Trophoblast cell (in vitro differentiated cells and primary cell): ENCODE data around the gene KIF5A.
"Not testable (repeated sequence)": the region's sequence is repeated elsewhere in the genome, so short reads cannot be mapped to it uniquely, and the experiment has no call there.

Experiments used
- DNase-seq, 2 donors: peaks; one replicate each; pipeline ENCODE4 v3.0.0-alpha.2; 2016
- H2AFZ ChIP-seq: 2 replicates; pipeline ENCODE4 v1.6.1; 2013; ENCODE audit warnings: low read length, moderate library complexity, mild to moderate bottlenecking; ENCODE audit not compliant: insufficient read depth, poor library complexity
- H2AK5ac ChIP-seq: 2 replicates; pipeline ENCODE4 v1.6.1; 2013; ENCODE audit warnings: mild to moderate bottlenecking, low read length
- H2BK120ac ChIP-seq: 2 replicates; pipeline ENCODE4 v1.6.1; 2013; ENCODE audit warnings: low read length, mild to moderate bottlenecking, moderate library complexity; ENCODE audit not compliant: insufficient read depth, poor library complexity
- H2BK12ac ChIP-seq: 2 replicates; pipeline ENCODE4 v1.6.1; 2013; ENCODE audit warnings: mild to moderate bottlenecking, low read length, moderate library complexity
- H2BK5ac ChIP-seq: 2 replicates; pipeline ENCODE4 v1.6.1; 2013; ENCODE audit warnings: low read length, low read depth, moderate library complexity, mild to moderate bottlenecking; ENCODE audit not compliant: poor library complexity
- H3K14ac ChIP-seq: 2 replicates; pipeline ENCODE4 v1.6.1; 2013; ENCODE audit warnings: mild to moderate bottlenecking, low read length
- H3K18ac ChIP-seq: 2 replicates; pipeline ENCODE4 v1.6.1; 2013; ENCODE audit warnings: mild to moderate bottlenecking, low read length
- H3K23ac ChIP-seq: 2 replicates; pipeline ENCODE4 v1.6.1; 2013; ENCODE audit warnings: low read length
- H3K27ac ChIP-seq: 2 replicates; pipeline ENCODE4 v1.5.1; 2013; ENCODE audit warnings: low read depth, mild to moderate bottlenecking, inconsistent platforms, low read length, moderate library complexity
- H3K27me3 ChIP-seq: 2 replicates; pipeline ENCODE4 v1.6.1; 2013; ENCODE audit warnings: inconsistent platforms, mild to moderate bottlenecking, low read length, moderate library complexity; ENCODE audit not compliant: insufficient read depth
- H3K36me3 ChIP-seq, 2 experiments: 1 replicate in 1 of 2; 2 replicates in 1 of 2; pipeline ENCODE4 v1.6.1; 2013; ENCODE audit warnings: low read length in 2 of 2, mild to moderate bottlenecking in 2 of 2, moderate library complexity in 1 of 2; ENCODE audit not compliant: insufficient read depth in 2 of 2, control insufficient read depth in 1 of 2
- H3K4ac ChIP-seq: 2 replicates; pipeline ENCODE4 v1.6.1; 2013; ENCODE audit warnings: low read depth, mild to moderate bottlenecking, low read length, moderate library complexity
- H3K4me1 ChIP-seq, 2 experiments: 1 replicate in 1 of 2; 2 replicates in 1 of 2; pipeline ENCODE4 v1.6.1; 2013; ENCODE audit warnings: low read length in 2 of 2, mild to moderate bottlenecking in 2 of 2, moderate library complexity in 1 of 2; ENCODE audit not compliant: insufficient read depth in 2 of 2, control insufficient read depth in 1 of 2
- H3K4me2 ChIP-seq: 2 replicates; pipeline ENCODE4 v1.6.1; 2013; ENCODE audit warnings: inconsistent platforms, mild to moderate bottlenecking, low read length, moderate library complexity
- H3K4me3 ChIP-seq: 2 replicates; pipeline ENCODE4 v1.5.1; 2013; ENCODE audit warnings: mild to moderate bottlenecking, low read depth, low read length, inconsistent platforms
- H3K79me1 ChIP-seq: one replicate; pipeline ENCODE4 v1.6.1; 2013; ENCODE audit warnings: low read length
- H3K79me2 ChIP-seq: 2 replicates; pipeline ENCODE4 v1.6.1; 2013; ENCODE audit warnings: low read length, mild to moderate bottlenecking; ENCODE audit not compliant: control insufficient read depth, insufficient read depth, poor library complexity
- H3K9ac ChIP-seq: 2 replicates; pipeline ENCODE4 v1.6.1; 2013; ENCODE audit warnings: mild to moderate bottlenecking, low read length
- H3K9me3 ChIP-seq: 2 replicates; pipeline ENCODE4 v1.6.1; 2013; ENCODE audit warnings: low read depth, mild to moderate bottlenecking, control low read depth, inconsistent platforms, low read length; ENCODE audit not compliant: insufficient read depth
- H4K12ac ChIP-seq: 2 replicates; pipeline ENCODE4 v1.6.1; 2013; ENCODE audit warnings: low read depth, mild to moderate bottlenecking, low read length, moderate library complexity
- H4K8ac ChIP-seq: 2 replicates; pipeline ENCODE4 v1.6.1; 2013; ENCODE audit warnings: low read depth, mild to moderate bottlenecking, low read length, moderate library complexity
- H4K91ac ChIP-seq: one replicate; pipeline ENCODE4 v1.6.1; 2013; ENCODE audit warnings: low read depth, mild to moderate bottlenecking, low read length, moderate library complexity
- WGBS: extraction: QIAGEN DNeasy Blood & Tissue Kit; methylation state at CpG from one replicate; pipeline ENCODE4 v1.1.7; 2013; ENCODE audit warnings: missing lambda C conversion rate; ENCODE audit not compliant: insufficient read length, insufficient coverage; ENCODE audit errors: extremely low coverage; 5-methylcytosine and 5-hydroxymethylcytosine counted together

Gene KIF5A

GRCh38 chr12:57507796-57508195 lies 42.0 kb upstream of the KIF5A start:
- H2BK120ac ChIP-seq, H3K27ac ChIP-seq, H3K4me1 ChIP-seq, H4K12ac ChIP-seq, H4K8ac ChIP-seq, H3K9ac ChIP-seq, H3K23ac ChIP-seq, H3K4me2 ChIP-seq, H3K14ac ChIP-seq, H2BK5ac ChIP-seq, H2AK5ac ChIP-seq, H3K9me3 ChIP-seq, H4K91ac ChIP-seq, H3K27me3 ChIP-seq, H2AFZ ChIP-seq, DNase-seq, H3K79me2 ChIP-seq, H3K18ac ChIP-seq, H3K79me1 ChIP-seq, H3K4me3 ChIP-seq, H3K4ac ChIP-seq, H2BK12ac ChIP-seq: not testable (repeated sequence)
- H3K36me3 ChIP-seq: peaks cover 58 to 60% of the 10 kb centered on the region in 2 experiments
- WGBS: no CpG with 5 or more reads among the region's 28 CpGs

GRCh38 chr12:57511161-57511560 lies 38.7 kb upstream of the KIF5A start:
- Histone ChIP-seq H4K8ac (no peak overlapping the region), H3K36me3 (peaks cover 52 to 58% of the 10 kb centered on the region in 2 experiments), H3K9me3 (peaks cover 2% of the 10 kb centered on the region), H3K4me1 (no peaks in the 10 kb centered on the region), H3K79me1 (no peaks in the 10 kb centered on the region), H3K4me2 (no peak overlapping the region), H3K4ac (no peak overlapping the region), H3K27me3 (no peaks in the 10 kb centered on the region), H2BK12ac (no peak overlapping the region), H3K9ac (no peak overlapping the region), H2AFZ (no peak overlapping the region), H3K79me2 (no peaks in the 10 kb centered on the region), H3K27ac (no peak overlapping the region), H3K14ac (no peak overlapping the region), H4K91ac (no peak overlapping the region), H3K23ac (no peak overlapping the region), H2BK5ac (no peak overlapping the region), H2BK120ac (no peak overlapping the region), H4K12ac (no peak overlapping the region), H3K18ac (no peak overlapping the region), H2AK5ac (no peak overlapping the region), H3K4me3 (no peak overlapping the region)
- DNase-seq: no peak
- no CpG with 5 or more reads among the region's 4 CpGs for WGBS

GRCh38 chr12:57511588-57512325 lies 38.1 kb upstream of the KIF5A start:
- H2BK12ac ChIP-seq: no peak overlapping the region
- H2BK5ac ChIP-seq: no peak overlapping the region
- no peak overlapping the region for H3K14ac ChIP-seq
- no peak for DNase-seq
- no peak overlapping the region for H4K91ac ChIP-seq
- no peaks in the 10 kb centered on the region for H3K79me2 ChIP-seq
- WGBS: no CpG with 5 or more reads among the region's 7 CpGs
- H3K79me1 ChIP-seq: no peaks in the 10 kb centered on the region
- no peak overlapping the region for H4K12ac ChIP-seq
- H3K4ac ChIP-seq: no peak overlapping the region
- no peak overlapping the region for H3K4me3 ChIP-seq
- H2AFZ ChIP-seq: no peak overlapping the region
- H3K18ac ChIP-seq: no peak overlapping the region
- H2BK120ac ChIP-seq: no peak overlapping the region
- peaks cover 2% of the 10 kb centered on the region for H3K9me3 ChIP-seq
- no peak overlapping the region for H2AK5ac ChIP-seq
- no peak overlapping the region for H3K23ac ChIP-seq
- no peak overlapping the region for H3K27ac ChIP-seq
- H3K4me2 ChIP-seq: no peak overlapping the region
- H3K9ac ChIP-seq: no peak overlapping the region
- no peak overlapping the region for H4K8ac ChIP-seq
- no peaks in the 10 kb centered on the region for H3K4me1 ChIP-seq
- peaks cover 55 to 59% of the 10 kb centered on the region in 2 experiments for H3K36me3 ChIP-seq
- no peaks in the 10 kb centered on the region for H3K27me3 ChIP-seq

- Histone ChIP-seq H2BK5ac (no peak overlapping the region), H4K91ac (no peak overlapping the region), H3K4me1 (peaks cover 0 to 1% of the 10 kb centered on the region in 2 experiments), H3K79me1 (no peaks in the 10 kb centered on the region), H3K27me3 (no peaks in the 10 kb centered on the region), H3K14ac (no peak overlapping the region), H3K36me3 (peaks cover 60 to 66% of the 10 kb centered on the region in 2 experiments), H3K4me2 (no peak overlapping the region), H4K8ac (no peak overlapping the region), H3K9ac (peak overlapping the region; percentile 36), H3K23ac (no peak overlapping the region), H3K18ac (no peak overlapping the region), H4K12ac (no peak overlapping the region), H2BK120ac (no peak overlapping the region), H3K9me3 (peaks cover 2% of the 10 kb centered on the region), H3K79me2 (no peaks in the 10 kb centered on the region), H3K4me3 (no peak overlapping the region), H3K4ac (no peak overlapping the region), H2BK12ac (no peak overlapping the region), H3K27ac (no peak overlapping the region), H2AFZ (no peak overlapping the region), H2AK5ac (no peak overlapping the region)
- DNase-seq: no peak
- WGBS: no CpG with 5 or more reads among the region's 6 CpGs
Observed at GRCh38 chr12:57512665-57513064, 37.2 kb upstream of the KIF5A start.
